Stimulated activated CD4-positive, alpha-beta T cell treated with anti-CD3 and anti-CD28 coated beads, Interleukin-2, amount 100 ng/mL, for 4 hours (primary cell): ENCODE data around the gene C8A.

Experiments used
- DNase-seq: peaks from one replicate; pipeline ENCODE4 v3.0.0-alpha.2; 2020; ENCODE audit warnings: low read depth

C8A gene

DNA sequence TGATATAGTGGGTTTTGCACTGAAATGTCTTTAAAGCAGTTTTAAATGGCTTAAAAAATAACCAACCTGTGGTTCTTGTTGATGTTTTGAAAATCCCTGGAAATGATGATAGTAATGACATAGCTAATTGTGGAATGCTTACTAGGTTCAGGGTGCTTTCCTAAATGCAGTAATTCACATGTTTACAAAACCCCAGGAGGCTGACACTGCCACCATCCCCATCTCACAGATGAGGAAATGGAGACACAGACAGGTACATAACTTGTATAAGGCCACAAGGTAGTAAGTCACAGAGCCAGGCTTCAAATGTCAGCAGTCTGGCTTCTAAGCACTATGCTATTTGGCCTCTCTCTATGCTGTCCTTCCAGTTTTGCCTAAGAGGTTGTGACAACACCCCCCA lies 70.6 kb downstream of the C8A start:
- no peak for DNase-seq

DNA sequence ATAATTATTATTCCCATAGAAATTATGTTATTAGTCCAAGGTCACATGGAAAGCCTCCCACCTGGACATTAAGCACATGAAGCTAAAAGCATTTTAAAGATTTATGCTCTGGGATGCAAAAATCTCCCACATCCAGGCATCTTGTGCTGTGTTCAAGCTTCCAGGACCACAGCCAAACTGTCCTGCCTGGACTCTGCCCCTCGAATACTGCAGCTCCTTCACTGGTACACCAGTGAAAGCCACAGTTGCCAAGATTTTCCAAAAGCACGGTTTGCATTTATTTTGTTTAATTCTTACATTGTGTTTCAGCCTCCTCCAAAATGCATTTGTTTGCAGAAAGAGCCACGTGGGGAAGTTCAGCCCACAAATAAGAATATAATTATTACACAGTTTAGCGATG lies 72.6 kb downstream of the C8A start:
- no peak for DNase-seq

GRCh38 chr1:56927986-56928385 lies 73.4 kb downstream of the C8A start:
- no peak for DNase-seq

DNA sequence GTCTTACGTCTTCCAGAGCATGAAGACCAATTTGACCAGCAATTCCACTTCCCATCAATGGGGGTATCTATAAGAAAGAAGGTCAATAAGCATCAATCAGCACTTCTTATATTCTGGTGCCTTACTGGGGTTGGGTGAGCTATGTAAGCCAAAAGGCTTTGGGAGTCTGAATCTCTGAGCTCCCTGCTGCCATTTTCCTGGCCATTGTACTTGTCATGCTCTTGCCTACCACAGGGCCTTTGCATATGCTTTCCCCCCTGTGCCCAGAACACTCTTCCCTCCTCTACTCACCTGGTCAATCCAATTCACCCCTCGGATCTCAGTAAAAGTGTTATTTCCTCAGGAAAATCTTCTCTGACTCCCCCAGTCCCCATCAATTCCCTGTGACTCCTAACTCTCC lies 74.9 kb downstream of the C8A start:
- no peak for DNase-seq

DNA sequence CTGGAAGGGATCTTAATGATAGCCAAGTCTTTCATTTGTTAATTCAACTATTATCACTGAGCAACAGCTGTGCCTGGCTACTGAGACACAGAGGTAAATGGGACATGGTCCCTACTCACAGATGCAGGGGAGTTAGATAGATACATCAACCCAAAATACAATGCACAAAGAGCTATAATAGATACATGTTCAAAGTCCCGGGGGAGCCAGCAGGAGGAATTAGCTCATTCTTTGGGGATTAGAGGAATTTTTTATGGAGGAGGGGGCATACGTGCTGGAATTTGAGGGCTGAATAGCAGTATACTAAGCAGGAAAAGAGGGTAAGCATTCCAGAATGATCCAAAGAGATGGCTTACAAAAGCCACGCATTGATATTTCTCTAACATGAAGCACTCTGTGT lies 76.6 kb downstream of the C8A start:
- no peak for DNase-seq

DNA sequence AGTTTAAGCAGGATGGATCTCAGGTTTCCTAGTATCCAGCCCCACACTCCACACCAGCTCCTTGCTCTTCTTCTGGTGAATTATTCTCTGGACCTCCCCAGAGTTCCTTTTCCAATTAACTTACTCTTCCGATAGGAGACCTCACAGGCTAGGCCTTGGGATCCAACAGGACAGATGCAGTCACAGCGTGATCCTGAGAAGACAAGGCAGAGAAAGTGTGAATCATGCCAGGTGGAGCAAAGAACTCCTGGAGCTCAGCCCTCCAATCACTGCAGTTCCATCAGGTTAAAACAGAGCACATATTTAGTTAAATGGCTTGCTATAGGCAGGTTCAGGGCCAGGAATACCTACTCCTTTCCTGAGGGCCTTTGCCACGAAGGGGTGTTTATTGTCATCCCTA lies 77.1 kb downstream of the C8A start:
- DNase-seq: no peak

- DNase-seq: no peak
Measured at GRCh38 chr1:56933161-56933560, 78.6 kb downstream of the C8A start.

DNA sequence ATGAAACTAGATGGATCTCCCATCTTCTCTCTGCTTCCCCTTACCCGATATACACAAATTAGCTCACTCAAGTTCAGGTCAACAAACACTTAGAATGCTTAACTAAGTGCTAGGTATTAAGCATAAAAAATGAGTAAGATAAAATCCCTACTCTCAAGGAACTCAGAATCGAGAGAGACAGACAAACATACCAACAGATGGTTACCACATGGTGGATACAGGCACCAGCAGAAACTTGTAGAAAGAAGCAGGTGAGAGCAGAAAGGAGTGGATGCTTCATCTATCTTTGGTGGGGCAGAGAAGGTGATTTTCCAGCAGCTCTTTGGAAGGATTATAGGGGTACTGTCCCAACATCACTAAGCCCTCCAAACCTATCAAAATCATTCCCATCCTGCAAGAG lies 79.0 kb downstream of the C8A start:
- DNase-seq: no peak

DNA sequence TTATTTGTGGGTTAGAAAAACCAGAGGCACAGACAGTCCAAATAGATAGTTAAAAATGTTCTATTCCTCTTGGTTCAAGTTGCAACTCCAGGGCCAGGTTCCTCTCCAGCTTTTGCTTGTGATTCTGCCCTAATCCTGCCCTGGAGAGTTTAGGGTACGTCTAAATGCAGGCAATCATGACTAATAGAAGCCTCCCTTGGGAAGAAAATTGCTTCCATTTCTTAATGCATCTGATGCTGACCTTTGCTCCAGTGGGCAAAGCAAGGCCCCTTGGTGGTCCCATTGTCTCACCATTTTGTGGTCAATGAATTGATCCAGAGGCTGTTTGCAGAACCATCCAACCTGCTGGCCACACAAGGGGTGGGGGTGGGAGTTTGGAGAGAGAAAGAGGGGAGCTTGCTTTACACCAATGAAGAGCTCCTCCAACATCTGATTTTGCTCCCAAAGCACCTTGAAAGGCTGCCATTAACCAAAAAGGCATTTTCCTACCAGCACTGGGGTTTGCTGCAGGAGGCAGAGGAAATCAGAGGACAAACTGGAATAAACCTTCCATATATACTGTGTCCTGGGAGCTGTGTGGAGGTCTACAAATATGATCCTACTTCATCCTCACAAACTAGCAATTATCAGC lies 79.9 kb downstream of the C8A start:
- DNase-seq: no peak

- DNase-seq: no peak
Measured at GRCh38 chr1:56938646-56939045, 84.0 kb downstream of the C8A start.

- DNase-seq: no peak
Measured at GRCh38 chr1:56939209-56939608, 84.6 kb downstream of the C8A start.

DNA sequence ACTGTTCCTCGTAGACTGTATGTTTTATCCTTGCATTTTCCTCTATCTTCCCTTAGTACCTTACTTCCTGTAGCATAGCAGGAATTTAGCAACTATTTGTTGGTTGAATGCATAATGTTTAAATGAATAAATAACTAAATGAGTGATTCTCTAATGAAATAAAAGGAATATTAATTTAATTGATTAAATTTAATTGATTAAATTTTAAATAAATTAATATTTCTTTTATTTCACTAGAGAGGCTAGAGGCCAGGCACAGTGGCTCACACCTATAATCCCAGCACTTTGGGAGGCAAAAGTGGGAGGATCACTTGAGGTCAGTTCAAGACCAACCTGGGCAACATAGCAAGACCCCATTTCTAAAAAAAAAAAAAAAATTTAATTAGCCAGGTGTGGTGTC lies 85.4 kb downstream of the C8A start:
- no peak for DNase-seq

- no peak for DNase-seq
Measured at GRCh38 chr1:56948403-56949023, 93.9 kb downstream of the C8A start.

GRCh38 chr1:56952501-56952900 lies 97.9 kb downstream of the C8A start:
- no peak for DNase-seq

DNA sequence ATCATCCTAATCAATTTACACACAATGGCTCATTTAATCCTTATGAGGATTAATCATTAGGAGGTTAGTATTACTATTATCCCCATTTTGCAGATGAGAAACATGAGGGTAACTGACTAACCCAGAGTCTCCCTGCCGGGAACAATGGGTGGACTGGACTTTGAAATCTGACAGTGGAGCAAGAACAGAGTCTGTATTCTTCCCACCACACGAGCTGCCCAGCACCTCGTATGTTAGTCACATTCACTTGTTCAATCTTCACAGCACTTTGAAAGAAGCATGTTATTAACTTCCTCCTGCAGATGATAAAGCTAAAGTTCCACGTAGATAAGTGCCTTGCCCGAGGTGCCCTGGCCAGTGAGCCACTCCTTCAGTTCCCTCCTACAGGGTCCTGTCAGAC lies 98.8 kb downstream of the C8A start:
- no peak for DNase-seq

- DNase-seq: no peak
Measured at GRCh38 chr1:56954664-56955063, 100.1 kb downstream of the C8A start.

DNA sequence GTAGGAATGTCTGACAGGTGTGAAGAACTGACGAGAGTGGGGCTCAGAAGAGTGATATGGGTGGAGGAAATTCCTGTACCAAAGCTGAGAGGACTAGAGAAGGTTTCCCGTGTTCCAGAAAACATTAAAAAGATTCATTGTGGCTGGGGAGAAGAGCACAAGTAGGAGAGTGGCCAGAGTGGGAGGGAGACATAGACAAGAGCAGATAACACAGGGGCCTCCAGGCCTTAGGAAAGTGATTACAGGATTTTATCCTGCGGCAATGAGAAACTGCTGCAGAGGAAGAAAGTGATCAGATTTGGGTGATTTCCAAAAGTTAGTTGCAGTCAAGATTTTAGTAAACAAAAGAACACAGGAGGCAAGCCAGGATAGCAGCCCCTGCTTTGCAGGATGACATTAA lies 103.3 kb downstream of the C8A start:
- DNase-seq: no peak

DNA sequence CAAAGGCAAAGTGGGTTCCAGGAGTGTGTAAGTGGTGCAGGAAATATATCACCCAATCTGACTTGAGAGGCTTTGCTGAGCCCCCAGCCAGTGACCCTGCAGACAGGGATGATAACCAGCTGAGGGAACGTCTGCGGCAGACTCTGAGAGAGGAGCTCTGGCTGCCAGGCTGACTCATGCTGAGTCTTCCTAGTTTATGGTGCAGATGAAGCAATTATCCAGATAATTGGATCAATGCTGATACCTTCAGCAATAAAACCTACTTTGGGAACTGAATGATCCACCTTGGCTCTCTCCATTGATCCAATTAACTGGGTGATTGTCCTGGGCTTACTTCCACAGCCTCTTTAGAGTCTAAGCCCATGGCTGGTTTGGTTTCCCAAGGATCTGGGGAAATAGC lies 103.9 kb downstream of the C8A start:
- DNase-seq: no peak

- DNase-seq: no peak
Measured at GRCh38 chr1:56961426-56961825, 106.8 kb downstream of the C8A start.

DNA sequence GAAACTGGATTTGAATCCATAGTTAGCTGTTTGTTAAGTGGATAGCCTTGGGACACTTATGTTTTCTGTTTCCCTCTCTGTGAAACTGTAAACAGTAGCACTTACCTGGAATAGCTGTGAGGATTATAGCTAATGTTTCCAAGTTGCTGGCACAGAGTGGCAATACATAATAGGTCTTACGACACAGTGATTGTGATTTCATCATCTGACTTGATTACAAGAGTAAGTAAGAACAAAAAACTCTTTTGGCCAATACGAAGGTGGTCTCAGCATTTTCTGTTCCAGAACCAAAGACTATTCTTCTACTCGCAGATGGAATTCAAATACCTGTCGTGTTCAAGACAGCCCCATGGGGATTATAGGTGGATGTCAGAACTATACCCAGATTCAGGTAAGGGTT lies 109.1 kb downstream of the C8A start:
- DNase-seq: no peak

- no peak for DNase-seq
Measured at GRCh38 chr1:56964349-56965017, 109.9 kb downstream of the C8A start.

- DNase-seq: no peak
Measured at GRCh38 chr1:56965191-56965590, 110.6 kb downstream of the C8A start.

DNA sequence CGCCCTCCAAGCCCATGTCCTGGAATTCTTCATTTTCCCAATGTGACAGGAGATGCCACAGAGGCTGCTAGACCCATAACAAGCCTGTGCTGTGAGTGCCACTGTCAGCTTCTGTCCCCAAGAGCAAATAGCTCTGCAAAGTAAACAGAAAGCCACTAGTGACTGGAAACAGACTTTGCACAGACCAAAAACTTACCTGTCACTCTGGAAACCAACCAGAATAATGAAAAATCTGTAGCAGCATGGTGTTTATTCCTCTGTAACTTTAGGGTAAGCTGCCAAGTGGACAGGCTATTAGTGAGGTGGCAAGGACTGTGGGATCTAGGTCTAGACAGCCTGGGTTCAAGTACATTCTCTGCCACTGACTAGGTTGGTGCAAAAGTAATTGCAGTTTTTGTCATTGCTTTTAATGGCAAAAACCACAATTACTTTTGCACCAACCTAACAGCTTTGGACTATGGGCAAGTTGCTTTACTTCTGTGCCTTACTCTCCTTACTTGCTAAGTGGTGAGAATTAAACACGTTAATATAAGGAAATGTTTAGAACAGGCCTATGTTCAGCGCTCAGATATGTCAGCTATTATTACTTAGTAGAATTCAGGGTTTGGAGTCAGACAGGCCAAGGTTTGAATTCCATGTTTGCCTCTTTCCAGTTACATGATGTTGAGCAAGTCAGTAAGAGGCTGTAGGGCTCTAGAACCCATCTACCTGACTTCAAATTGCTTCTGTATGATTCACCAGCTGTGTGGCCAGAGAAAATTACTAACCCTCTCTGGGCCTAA lies 111.5 kb downstream of the C8A start, which contains the start of gene C8B:
Gene C8B (minus strand): TSS at position 100 of the 782 bp plus-strand sequence. CDS start 67 bp downstream, at position 33.
- no peak for DNase-seq
